ENCODE measurements around the gene ARMC8.
A peak's percentile ranks its signal among the peaks of the same experiment; 100 is the strongest.
"Not testable (repeated sequence)": the region's sequence is repeated elsewhere in the genome, so short reads cannot be mapped to it uniquely, and the experiment has no call there.

Gene ARMC8

GRCh38 chr3:138187296-138188012 lies at the start of gene ARMC8:
Gene ARMC8 (plus strand): TSS chr3:138187301. CDS start chr3:138187555, 254 bp downstream.
- Histone ChIP-seq H3K27ac (peak within 1 kb of the TSS; percentile 89 to 98), H3K4me3 (peak within 1 kb of the TSS; percentile 97)
- peak; percentile 93 for DNase-seq (ENCODE audit: low spot score)
- no peak for TF ChIP-seq CTCF (IDR thresholded peaks at IDR 0.05)

GRCh38 chr3:138137861-138138260 lies 49.2 kb upstream of the ARMC8 start:
- no peak for DNase-seq (ENCODE audit: low spot score)
- no peak for TF ChIP-seq CTCF (IDR thresholded peaks at IDR 0.05)
- H3K27ac ChIP-seq: no peak overlapping the region
- no peak overlapping the region for H3K4me3 ChIP-seq

GRCh38 chr3:138139691-138140090 lies 47.4 kb upstream of the ARMC8 start:
- DNase-seq (ENCODE audit: low spot score): no peak
- no peak for TF ChIP-seq CTCF (IDR thresholded peaks at IDR 0.05)
- no peak overlapping the region for H3K4me3 ChIP-seq
- H3K27ac ChIP-seq: no peak overlapping the region

- no peak for TF ChIP-seq CTCF (IDR thresholded peaks at IDR 0.05)
- DNase-seq (ENCODE audit: low spot score): no peak
- H3K4me3 ChIP-seq: no peak overlapping the region
- H3K27ac ChIP-seq: no peak overlapping the region
These were observed 46.2 kb upstream of the ARMC8 start for GRCh38 chr3:138140940-138141339.

GRCh38 chr3:138142181-138142580 lies 44.9 kb upstream of the ARMC8 start:
- not testable (repeated sequence) for H3K4me3 ChIP-seq; DNase-seq (ENCODE audit: low spot score); H3K27ac ChIP-seq

- Histone ChIP-seq H3K4me3 (no peak overlapping the region), H3K27ac (no peak overlapping the region)
- DNase-seq (ENCODE audit: low spot score): no peak
- no peak for TF ChIP-seq CTCF (IDR thresholded peaks at IDR 0.05)
These were observed 38.6 kb upstream of the ARMC8 start for GRCh38 chr3:138148503-138148902.

GRCh38 chr3:138154534-138154933 lies 32.6 kb upstream of the ARMC8 start:
- no peak for DNase-seq (ENCODE audit: low spot score)
- no peak for TF ChIP-seq CTCF (IDR thresholded peaks at IDR 0.05)
- Histone ChIP-seq H3K4me3 (no peak overlapping the region), H3K27ac (no peak overlapping the region)

Data from coronary artery (tissue), 2 donors.